MM.1S (cell line): Measurements from ENCODE around the gene ADGRL3.

ENCODE experiments used
- CTCF ChIP-seq: fragments of 300-600 bp; sonication (generic); IDR thresholded peaks from 2 replicates; pipeline ENCODE4 v1.5.1; 2016; ENCODE audit warnings: antibody characterized with exemption, low read length, mixed read lengths
- EZH2 ChIP-seq: fragments of 300-600 bp; sonication (generic); optimal IDR thresholded peaks from 2 replicates; pipeline ENCODE3; 2017; ENCODE audit warnings: low read depth, mild to moderate bottlenecking, antibody characterized with exemption, low read length, mixed read lengths

GRCh38 chr4:62075089-62075488 lies 875.0 kb downstream of the ADGRL3 start:
- TF ChIP-seq EZH2 (no peak), CTCF (no peak)
